K562 treated with DMSO at 1 percent for 4 hours (cell line): ENCODE data around the gene ORM2. TPM values are rescaled to one million over a fixed set of nuclear protein-coding genes. Genes with fewer than 3 reads are reported as not detected.

Source experiments
- total RNA-seq: library from RNA; unstranded; fragments of 300-600 nt; gene quantifications from 2 replicates; pipeline ENCODE4 v1.2.3, GENCODE V29; 2022; ENCODE audit not compliant: insufficient read depth

ORM2 gene
- not detected in 2 replicates for total RNA-seq

GRCh38 chr9:114329625-114330022 lies at the start of gene ORM2:
Gene ORM2, plus strand, starts transcription at chr9:114329869. Its CDS starts 36 bp downstream, at chr9:114329905.

GRCh38 chr9:114322831-114323531 lies 6.7 kb upstream of the ORM2 start, which contains the start of gene ORM1:
Gene ORM1, plus strand, starts transcription at chr9:114323098. Its CDS starts 36 bp downstream, at chr9:114323134.

Other genes with a start within 250 kb of the ORM2 start
- gene KIF12, start 230.6 kb upstream of the ORM2 start, total RNA-seq, result not detected in 2 replicates
- not detected in 2 replicates for gene COL27A1, start 174.3 kb upstream of the ORM2 start, total RNA-seq
- gene ORM1, start 6.8 kb upstream of the ORM2 start, total RNA-seq, result not detected in 2 replicates
- gene AKNA, start 58.1 kb downstream of the ORM2 start, total RNA-seq, result 36.6 and 41.5 TPM in 2 replicates
- gene WHRN, start 175.6 kb downstream of the ORM2 start, total RNA-seq, result 10.6 and 21.0 TPM in 2 replicates